ENCODE measurements around the gene USP9X.
A peak's percentile ranks its signal among the peaks of the same experiment; 100 is the strongest.
"Not testable (repeated sequence)": the region's sequence is repeated elsewhere in the genome, so short reads cannot be mapped to it uniquely, and the experiment has no call there.

USP9X gene

DNA sequence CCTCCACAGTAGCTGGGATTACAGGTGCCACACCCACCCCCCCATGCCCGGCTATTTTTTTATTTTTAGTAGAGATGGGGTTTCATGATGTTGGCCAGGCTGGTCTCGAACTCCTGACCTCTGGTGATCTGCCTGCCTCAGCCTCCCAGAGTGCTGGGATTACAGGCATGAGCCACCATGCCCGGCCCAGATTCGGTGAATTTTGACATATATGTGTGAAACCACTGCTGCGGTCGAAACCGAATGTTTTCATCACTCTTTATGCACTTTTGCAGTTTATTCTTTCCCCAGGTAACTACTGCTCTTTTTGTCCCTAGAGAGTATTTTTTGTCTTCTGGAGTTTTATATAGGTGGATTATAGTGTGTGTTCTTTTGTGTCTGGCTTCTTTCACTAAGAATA is 101.7 kb downstream of the USP9X start:
- not testable (repeated sequence) for DNase-seq (ENCODE audit: low read depth, low spot score)

DNA sequence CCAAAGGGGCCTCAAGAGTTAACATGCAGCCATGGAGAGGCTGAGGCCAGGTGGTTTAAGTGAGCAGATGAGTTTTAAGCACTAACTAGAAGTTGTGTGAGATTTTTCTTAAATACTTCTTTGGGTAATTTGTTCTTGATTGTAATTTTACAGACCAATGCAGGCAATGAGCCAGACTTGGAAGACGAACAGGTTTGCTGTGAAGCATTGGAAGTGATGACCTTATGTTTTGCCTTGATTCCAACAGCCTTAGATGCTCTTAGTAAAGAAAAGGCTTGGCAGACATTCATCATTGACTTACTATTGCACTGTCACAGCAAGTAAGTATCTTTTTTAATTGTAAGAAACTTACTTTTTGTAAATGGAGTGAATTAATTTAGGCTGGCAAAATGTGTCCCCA is 103.9 kb downstream of the USP9X start:
- DNase-seq (ENCODE audit: low read depth, low spot score), result no peak

DNA sequence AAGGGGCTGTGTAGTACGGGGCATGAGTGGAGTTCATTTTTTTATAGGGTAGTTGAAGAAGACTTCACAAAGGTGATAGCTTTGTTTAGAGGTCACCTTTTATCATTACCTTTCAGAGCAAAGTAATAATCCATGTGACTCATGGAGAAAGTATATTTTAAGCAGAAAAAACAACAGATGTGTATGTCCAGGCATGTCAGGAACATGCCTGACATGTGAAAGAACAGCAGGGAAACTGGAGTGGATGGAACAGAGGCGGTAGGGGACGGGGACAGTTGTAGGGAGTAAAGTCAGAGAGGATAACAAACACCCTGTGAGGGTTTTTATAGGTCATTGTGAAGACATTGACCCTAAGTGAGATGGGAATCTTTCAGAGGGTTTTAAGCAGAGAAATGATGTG is 107.6 kb downstream of the USP9X start:
- no peak for DNase-seq (ENCODE audit: low read depth, low spot score)

DNA sequence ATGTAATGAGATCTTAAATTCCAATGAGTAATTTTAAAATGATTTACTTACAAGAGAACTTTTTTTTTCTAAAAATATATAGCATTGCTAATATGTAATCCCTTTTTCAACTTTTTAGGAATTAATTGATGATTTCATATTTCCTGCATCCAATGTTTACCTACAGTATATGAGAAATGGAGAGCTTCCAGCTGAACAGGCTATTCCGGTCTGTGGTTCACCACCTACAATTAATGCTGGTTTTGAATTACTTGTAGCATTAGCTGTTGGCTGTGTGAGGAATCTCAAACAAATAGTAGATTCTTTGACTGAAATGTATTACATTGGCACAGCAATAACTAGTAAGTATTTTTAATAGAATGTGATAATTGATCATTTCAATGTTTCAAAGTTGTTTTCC is 113.2 kb downstream of the USP9X start:
- DNase-seq (ENCODE audit: low read depth, low spot score), result no peak

DNA sequence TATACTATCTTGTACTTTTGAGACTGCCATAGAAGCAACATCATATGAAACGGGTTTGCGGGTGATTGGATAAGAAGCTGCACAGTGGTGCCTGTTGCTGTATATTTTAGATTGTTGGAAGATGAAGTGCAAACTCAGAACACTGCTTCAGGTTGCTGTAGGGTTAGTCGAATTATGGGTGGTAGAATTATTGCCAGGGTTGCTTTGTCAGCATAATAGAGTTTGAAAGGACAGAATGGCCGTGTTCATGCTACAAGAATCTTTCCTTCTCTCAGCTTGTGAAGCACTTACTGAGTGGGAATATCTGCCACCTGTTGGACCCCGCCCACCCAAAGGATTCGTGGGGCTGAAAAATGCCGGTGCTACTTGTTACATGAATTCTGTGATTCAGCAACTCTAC is 115.5 kb downstream of the USP9X start:
- no peak for DNase-seq (ENCODE audit: low read depth, low spot score)

DNA sequence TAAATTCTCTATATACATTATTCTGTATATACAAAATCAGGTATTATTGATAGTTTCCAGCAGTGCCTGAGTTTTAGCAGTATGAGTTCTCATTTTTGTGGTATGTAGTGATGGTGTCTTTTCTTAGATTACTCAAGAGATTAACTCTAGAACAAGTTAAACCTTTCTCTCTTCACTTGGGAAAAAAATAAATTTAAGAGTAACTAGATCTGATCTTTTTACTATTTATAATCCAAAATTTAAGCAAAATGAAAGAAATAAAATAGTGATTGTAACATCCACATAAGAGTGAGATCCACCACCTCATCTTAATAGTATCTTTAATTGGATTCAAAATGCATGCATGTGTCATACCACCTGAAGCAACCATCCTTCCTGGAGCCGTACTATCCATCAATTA is 124.6 kb downstream of the USP9X start:
- DNase-seq (ENCODE audit: low read depth, low spot score), result no peak

DNA sequence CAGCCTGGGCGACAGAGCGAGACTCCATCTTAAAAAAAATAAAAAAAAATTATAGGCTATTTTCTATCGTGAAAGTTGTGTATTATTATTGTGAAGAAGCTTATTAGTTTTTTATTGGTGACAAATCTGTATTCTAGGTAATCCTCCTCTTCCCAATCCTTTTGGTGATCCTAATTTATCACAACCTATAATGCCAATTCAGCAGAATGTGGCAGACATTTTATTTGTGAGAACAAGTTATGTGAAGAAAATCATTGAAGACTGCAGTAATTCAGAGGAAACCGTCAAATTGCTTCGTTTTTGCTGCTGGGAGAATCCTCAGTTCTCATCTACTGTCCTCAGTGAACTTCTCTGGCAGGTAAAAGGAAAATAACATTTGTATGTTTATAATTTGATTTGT is 139.4 kb downstream of the USP9X start:
- no peak for DNase-seq (ENCODE audit: low read depth, low spot score)

DNA sequence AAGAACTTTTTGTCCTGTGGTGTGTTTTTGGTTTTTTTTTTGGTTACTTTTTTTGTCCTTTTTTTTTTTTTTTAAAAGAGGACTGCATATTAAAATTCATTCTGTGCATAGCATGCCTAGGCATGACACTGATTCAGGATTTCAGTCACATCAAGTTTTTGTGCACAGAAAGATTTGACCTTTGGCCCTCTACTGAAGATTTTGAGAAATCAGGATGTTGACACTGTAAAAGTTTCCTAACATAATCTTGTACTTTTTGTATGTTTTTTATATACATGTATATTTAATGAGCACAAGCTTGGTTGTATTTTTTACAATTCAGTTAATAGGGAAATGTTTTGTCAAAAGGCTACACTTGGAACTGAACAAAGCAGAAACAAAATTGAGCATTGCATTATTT is 148.7 kb downstream of the USP9X start:
- no peak for DNase-seq (ENCODE audit: low read depth, low spot score)

DNA sequence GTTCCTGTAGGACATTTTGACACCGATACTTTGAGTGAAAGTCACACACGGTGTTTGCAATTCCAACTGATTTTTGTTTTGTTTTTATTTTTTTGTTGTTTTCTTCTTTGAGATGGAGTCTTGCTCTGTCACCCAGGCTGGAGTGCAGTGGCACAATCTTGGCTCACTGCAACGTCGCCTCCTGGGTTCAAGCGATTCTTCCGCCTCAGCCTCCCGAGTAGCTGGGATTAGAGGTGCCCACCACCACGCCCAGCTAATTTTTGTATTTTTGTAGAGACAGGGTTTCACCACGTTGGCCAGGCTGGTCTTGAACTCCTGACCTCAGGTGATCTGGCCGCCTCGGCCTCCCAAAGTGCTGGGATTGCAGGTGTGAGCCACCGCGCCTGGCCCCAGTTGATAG is 149.2 kb downstream of the USP9X start:
- not testable (repeated sequence) for DNase-seq (ENCODE audit: low read depth, low spot score)

DNA sequence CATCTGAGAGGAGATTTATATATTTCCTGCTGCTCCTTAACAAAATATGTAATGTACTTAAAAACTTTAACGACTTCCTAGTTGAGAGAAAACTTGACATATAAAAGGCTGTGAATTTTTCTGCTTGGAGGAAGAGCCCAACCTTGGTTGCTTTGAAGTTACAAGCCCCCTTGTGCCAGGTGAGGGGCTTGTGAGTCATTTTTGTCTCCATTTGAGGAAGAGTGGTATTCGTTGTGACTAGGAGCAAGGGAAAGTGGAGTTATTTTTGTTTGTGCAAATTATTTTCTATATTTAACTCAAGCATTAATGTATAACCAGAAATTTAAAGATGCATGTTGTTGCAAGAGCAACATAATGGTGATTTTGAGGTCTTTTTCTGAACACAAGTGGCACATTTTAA is 149.7 kb downstream of the USP9X start:
- no peak for DNase-seq (ENCODE audit: low read depth, low spot score)

DNA sequence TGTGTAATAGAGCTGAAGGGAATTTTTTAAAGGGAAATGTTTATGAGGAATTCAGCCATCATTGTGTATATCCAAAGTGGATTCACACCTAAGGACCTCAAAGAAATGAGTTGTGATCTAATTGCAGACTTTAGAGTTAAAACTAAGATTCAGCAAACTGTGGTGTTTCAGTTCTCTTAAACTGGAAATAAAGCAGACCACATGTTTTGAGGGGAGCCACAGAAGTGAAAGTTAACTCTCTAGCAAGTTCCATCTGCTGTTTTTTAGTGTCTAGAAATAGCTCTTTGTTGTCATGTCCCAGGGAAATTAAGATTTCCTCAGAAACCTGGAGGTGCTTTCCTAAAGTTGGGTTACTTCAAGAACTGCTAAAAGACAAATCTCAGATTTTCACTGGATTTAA is 151.4 kb downstream of the USP9X start:
- no peak for DNase-seq (ENCODE audit: low read depth, low spot score)

DNA sequence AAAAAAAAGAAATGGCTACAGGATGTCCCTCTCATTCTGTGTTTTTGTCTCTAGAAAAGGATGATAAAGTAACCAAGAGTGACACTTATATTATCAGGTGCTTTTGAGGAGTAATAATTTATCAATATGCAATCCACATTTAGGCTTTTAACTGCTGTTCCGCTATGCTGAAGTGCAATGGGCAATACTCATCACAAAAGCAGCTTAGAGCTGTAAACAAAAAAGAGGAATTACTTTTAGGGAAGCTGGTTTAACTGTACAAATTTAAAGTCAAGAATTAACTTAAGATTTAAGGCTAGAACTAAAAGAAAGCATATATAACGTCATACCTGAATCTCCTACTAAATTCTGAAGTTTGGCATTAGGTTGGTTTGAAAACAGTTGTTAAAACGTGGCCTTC is 155.3 kb downstream of the USP9X start:
- no peak for DNase-seq (ENCODE audit: low read depth, low spot score)

DNA sequence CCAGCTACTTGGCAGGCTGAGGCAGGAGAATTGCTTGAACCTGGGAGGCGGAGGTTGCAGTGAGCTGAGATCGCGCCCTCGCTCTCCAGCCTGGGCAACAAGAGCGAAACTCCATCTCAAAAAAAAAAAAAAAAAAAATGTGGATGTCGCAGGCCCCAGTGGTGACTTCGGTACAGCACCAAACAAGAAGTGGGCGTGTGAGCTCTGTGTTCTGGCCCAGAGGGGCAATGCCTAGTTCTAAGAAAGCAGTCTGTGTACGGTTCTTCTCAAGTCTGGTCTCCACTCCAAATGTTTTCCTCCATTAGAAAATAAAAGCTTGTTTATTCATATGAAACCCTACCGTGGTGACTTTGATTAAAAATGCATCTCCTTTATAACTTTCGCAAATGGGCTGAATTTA is 156.7 kb downstream of the USP9X start:
- DNase-seq (ENCODE audit: low read depth, low spot score), result no peak

DNA sequence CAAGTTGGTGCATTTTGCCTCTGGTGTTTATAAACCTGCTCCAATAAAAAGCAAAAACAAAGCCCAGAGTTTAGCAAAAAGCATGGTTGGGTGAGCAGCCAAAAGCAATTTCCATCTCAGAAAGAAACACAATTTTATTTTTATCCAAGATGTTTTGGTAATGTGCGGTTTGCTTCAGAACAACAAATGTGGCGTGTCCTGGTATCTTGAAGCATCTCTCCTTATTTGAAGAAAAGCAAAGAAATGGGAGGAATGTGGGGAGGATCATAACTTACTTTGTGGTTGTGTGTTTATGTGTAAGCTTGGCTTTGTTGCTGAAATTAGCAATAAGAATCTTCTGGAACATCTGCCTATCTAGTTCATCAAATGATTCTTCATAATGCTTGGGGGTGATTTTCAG is 160.4 kb downstream of the USP9X start:
- DNase-seq (ENCODE audit: low read depth, low spot score), result no peak

DNA sequence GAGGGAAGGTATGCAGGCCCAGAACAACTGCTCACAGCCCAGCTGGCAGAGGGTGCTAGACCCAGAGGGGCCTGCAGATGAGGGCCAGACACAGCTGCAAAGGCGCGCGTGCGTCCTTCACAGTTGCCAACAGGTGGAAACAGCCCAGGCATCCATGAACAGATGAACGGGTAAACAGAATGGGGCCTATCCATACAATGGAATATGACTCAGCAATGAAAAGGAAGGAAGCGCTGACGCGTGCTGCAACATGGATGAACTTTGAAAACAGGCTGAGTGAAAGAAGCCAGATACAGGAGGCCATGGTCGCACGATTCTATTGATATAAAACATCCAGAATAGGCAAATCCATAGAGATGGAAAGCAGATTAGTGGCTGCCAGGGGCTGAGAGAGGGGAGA is 165.6 kb downstream of the USP9X start:
- DNase-seq (ENCODE audit: low read depth, low spot score), result no peak

DNA sequence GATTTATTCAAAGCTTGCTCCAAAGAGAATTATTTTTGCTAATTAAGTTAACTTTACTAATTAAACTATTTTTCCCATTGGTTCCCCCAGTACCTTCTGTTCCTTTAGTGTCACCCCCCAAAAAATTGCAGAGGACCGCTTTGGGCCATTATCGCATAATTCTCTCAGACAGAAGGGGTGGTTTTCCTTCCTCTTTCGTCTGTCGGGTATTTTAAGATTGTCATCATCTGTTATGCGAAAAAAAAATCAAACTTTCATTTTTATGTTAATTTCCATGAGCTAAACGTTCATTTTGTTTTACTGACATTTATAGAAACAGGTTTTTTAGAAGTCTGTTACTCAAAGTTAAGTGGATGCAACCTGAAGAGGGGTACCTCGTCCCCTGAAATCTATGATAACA is 172.6 kb downstream of the USP9X start:
- no peak for DNase-seq (ENCODE audit: low read depth, low spot score)

DNA sequence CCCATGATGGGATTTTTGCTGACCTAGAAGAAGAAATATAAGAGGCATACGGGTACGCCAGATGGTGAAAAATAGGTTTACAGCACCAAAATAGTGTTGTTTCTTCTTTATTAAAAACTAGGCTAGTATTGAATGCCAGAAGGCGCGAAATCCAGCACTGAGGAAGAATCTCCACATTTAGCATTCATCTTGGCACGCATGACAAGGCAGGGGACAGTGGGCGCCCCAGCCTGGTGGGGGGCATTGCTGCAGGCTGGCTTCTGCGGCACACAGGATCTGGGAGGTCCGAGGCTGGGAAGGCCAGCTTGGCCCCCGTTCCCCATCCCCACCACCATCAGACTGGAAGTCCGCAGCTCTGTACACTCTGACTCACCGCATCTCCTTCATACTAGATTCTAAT is 173.0 kb downstream of the USP9X start:
- DNase-seq (ENCODE audit: low read depth, low spot score), result no peak

DNA sequence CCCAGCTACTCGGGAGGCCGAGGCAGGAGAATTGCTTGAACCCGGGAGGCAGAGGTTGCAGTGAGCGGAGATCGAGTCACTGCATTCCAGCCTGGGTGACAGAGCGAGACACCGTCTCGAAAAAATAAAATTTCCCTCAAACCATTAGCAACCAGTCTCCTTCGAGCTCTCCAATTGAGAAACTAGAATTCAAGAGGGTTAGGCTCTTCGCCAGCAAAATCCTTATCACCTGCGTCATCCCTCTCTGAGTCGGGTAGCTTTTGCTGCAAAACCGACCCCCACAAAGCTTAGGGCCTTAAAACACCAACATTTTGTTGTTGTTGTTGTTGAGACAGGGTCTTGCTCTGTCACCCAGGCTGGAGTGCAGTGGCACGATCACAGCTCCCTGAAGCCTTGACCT is 173.6 kb downstream of the USP9X start:
- no peak for DNase-seq (ENCODE audit: low read depth, low spot score)

DNA sequence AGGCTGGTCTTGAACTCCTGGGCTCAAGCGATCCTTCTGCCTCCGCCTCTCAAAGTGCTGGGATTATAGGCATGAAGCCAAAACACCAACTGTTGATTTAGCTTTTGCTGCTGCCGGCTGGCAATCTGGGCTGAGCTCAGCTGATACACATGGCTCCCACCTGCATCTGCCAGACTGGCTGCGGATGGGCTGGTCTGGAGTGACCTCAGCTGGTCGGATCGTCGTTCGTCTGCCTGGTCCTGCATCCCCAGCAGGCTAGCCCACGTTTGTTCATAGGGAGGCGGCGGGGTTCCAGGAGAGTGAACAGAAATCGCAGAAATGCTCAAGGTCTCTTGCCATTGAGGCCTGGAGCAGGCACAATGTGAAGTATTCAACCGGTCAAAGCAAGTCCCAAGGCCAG is 174.3 kb downstream of the USP9X start:
- DNase-seq (ENCODE audit: low read depth, low spot score), result no peak

DNA sequence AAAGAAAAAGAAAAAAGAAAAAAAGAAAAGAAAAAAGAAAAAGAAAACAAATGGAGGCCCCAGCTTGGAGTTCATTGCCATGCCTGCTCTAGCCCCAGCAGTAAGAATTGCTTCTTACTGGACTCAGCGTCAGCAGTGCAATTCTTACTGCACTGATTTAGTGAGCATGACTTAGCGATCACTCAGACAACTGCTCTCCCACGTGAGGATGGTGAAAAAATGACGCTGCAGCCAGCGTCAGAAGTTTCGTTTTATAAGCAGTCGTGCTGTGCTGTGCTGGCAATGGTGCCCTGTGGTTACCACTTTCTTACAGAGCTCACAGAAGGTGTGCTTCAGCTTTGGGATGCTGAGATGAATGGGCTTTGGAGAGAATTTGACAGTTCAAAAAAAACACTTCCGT is 180.4 kb downstream of the USP9X start:
- DNase-seq (ENCODE audit: low read depth, low spot score), result peak; percentile 49

DNA sequence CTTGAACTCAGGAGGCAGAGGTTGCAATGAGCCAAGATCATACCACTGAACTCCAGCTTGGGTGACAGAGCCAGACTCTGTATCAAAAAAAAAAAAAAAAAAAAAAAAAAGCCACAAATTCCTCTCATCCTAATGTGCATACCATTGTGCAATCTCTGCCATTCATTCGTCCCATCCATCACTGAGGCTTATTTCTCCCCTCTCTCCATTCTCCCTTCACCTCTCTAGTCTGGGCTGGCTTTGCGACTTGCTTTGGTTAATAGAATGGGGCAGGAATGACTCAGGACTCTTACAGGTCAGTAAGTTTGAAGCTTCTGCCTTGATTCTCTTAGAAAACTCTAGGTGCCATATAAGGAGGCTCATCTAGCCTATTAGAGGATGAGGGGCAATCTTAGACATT is 188.4 kb downstream of the USP9X start:
- peak; percentile 51 for DNase-seq (ENCODE audit: low read depth, low spot score)

DNA sequence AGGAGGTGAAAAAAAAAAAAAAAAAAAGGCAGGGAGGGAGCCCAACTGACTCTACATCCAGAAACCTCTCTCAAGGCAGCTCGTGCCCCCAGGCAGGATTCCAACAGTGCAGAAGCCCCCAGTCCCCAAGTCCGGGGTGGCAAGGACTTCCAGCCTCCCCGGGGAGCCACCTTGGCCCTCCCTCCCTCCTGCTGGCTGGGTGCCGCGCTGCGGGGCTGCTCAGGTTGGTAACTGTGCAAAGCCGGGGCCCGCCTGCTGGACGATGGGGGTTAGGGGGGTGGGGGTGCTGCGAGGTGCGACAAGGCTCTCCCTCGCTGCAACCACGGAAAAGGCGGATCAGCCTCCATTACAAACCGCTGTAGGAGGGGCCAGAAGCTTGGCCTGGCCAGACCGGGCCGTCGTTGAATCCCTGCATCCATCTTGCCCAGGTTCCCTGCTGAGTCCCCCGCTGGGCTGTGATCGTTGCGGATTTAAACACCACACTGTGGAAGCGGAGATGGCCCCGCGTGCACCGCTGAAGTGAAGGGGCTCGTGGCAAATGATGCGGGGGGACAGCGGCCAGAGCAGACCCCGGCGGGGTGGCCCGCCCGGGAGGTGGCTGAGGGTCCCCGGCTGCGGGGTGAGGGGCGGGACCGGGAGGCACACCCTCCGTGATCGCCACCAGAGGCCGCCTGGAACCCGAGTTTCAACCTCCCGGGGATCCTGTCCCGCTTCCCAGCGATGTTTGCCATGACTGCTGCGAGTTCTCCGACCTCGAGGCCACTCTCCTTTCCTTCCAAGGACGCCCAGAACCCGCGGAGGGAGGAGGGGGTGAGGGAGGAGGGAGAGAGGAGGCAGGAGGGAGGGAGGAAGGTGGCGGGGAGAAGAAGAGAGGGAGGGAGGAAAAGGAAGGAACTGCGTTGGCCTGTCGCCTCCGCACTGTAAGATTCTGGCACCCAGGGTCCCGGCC is 190.7 kb downstream of the USP9X start:
- peak; percentile 76 for DNase-seq (ENCODE audit: low read depth, low spot score)

DNA sequence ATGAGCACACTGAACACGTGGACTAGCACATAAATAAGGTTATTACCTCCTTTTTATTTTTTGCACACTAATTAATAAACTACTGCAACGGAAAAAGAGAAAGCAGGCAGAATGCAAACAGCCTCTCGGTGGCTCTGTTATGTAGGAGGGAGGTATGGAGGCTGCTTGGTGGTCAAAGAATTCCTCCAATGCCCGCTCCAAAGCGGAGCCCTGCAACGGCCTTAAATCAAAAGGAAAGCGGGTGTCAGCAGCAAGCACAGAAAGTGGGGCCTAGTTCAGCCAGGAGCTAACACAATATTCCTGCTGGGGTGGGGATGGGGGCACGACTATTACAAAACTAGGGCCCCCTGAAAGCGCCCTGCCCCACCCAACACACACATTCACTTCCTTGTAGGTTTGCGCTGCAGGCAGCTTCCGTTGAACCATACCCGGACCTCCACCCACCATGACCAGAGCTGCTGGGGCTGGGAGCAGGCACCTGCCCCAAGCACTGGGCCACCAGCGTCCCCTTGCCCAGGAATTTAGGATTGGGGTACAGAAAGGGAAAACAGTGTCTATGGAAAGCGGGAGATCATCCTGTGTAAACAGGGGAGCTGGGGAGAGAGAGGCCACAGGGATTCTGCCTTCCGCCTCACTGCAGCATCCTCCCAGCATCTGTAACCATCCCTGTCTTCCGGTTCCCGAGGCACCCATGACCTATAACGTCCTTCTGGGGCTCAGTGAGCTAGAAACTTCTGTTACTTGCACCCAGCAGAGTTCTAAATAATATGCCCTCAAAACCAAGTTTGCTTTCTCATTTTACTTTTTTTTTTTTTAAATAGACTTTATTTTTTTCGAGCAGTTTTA is 191.6 kb downstream of the USP9X start:
- DNase-seq (ENCODE audit: low read depth, low spot score), result no peak

Data from astrocyte of the hippocampus (primary cell).